BLaER1 treated with 17β-estradiol and CSF1 and Interleukin-3, amounts not matched to agents 10 nM and 100 nM (cell line): Measurements from ENCODE around the gene TMTC3.
"Not testable (repeated sequence)": the region's sequence is repeated elsewhere in the genome, so short reads cannot be mapped to it uniquely, and the experiment has no call there.

Experiments used
- H3K27ac ChIP-seq, 11 experiments: shearing (Covaris generic); formaldehyde crosslinking; 2 replicates each; pipeline ENCODE4 v1.8.1; 2022
- H3K27me3 ChIP-seq, 11 experiments: shearing (Covaris generic); formaldehyde crosslinking; 2 replicates each; pipeline ENCODE4 v1.8.1; 2022
- H3K36me3 ChIP-seq, 11 experiments: shearing (Covaris generic); formaldehyde crosslinking; 2 replicates each; pipeline ENCODE4 v1.8.1; 2022
- H3K4me1 ChIP-seq, 10 experiments: shearing (Covaris generic); formaldehyde crosslinking; 2 replicates each; pipeline ENCODE4 v1.8.1; 2022
- H3K4me2 ChIP-seq, 11 experiments: shearing (Covaris generic); formaldehyde crosslinking; 2 replicates each; pipeline ENCODE4 v1.8.1; 2022
- H3K4me3 ChIP-seq, 10 experiments: shearing (Covaris generic); formaldehyde crosslinking; 2 replicates each; pipeline ENCODE4 v1.8.1; 2022
- H3K9ac ChIP-seq, 11 experiments: shearing (Covaris generic); formaldehyde crosslinking; 2 replicates each; pipeline ENCODE4 v1.8.1; 2022
- H3K9me3 ChIP-seq, 11 experiments: shearing (Covaris generic); formaldehyde crosslinking; replicated peaks in 1 of 11; 2 replicates each; pipeline ENCODE4 v1.8.1; 2022
- H4K20me1 ChIP-seq, 11 experiments: shearing (Covaris generic); formaldehyde crosslinking; 2 replicates each; pipeline ENCODE4 v1.8.1; 2022
- Cebpa-rat ChIP-seq, 11 experiments: shearing (Covaris generic); IDR thresholded peaks; 2 replicates each; pipeline ENCODE4 v1.8.1; 2022

TMTC3 gene

DNA sequence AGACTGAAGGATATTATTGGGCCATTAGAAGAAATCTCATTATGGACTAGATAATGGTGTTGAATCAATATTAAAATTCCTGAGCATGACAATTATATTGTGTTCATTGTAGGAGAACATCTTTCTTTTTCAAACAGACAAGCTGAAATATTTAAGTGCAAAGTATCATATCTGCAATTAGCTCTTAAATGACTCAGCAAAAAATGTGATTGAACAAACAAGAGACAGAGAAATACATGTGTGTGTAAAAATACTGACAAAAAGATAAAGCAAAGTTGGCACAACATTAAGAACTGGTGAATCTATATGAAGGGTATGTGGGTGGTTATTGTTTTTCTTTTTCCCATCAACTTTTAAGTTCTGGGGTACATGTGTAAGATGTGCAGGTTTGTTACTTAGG is 9.7 kb upstream of the TMTC3 start:
- H3K4me1 ChIP-seq: no peaks in the 10 kb centered on the region
- H3K27ac ChIP-seq: peak overlapping the region in 1 of 11 experiments; percentile 15; a peak in 1 of 22 replicates
- H3K4me2 ChIP-seq: no peak overlapping the region
- no peaks in the 10 kb centered on the region for H4K20me1 ChIP-seq
- H3K4me3 ChIP-seq: no peak overlapping the region
- peaks cover 7 to 41% (median 31%) of the 10 kb centered on the region in 11 experiments; a peak in 18 of 22 replicates for H3K36me3 ChIP-seq
- H3K9me3 ChIP-seq: no peaks in the 10 kb centered on the region
- no peaks in the 10 kb centered on the region for H3K27me3 ChIP-seq
- H3K9ac ChIP-seq: no peak overlapping the region
- no peak for TF ChIP-seq Cebpa-rat (IDR thresholded peaks at IDR 0.05)

DNA sequence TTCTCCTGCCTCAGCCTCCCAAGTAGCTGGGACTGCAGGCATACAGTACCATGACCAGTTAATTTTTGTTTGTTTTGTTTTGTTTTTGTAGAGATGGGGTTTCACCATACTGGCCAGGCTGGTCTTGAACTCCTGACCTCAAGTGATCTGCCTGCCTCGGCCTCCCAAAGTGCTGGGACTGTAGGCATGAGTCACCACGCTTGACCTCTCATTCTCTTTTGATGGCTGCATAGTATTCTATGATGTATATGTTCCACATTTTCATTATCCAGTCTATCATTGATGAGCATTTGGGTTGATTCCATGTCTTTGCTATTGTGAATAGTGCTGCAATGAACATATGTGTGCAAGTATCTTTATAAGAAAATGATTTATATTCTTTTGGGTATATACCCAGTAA is 8.9 kb upstream of the TMTC3 start:
- not testable (repeated sequence) for H3K4me2 ChIP-seq, H3K4me1 ChIP-seq, H3K9ac ChIP-seq, H4K20me1 ChIP-seq, H3K27me3 ChIP-seq, H3K9me3 ChIP-seq, H3K4me3 ChIP-seq, H3K27ac ChIP-seq
- H3K36me3 ChIP-seq: peaks cover 8 to 40% (median 30%) of the 10 kb centered on the region in 11 experiments; a peak in 18 of 22 replicates

DNA sequence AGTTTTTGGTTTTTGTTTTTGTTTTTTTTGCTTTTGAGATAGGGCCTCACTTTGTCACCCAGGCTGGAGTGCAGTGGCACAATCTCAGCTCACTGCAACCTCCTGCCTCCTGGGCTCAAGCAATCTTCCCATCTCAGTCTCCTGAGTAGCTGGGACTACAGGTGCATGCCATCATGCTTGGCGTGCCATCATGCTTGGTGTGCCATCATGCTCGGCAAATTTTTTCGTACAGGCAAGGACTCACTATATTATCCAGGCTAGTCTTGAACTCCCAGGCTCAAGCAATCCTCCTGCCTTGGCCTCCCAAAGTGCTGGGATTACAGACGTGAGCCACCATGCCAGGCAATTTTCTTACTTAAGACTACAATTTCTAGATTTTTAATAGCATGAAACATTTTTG is 2.4 kb upstream of the TMTC3 start:
- H3K9me3 ChIP-seq, H3K4me3 ChIP-seq, H4K20me1 ChIP-seq, H3K27me3 ChIP-seq, H3K4me2 ChIP-seq, H3K27ac ChIP-seq, H3K9ac ChIP-seq: not testable (repeated sequence)
- peaks cover 3 to 37% (median 16%) of the 10 kb centered on the region in 11 experiments; a peak in 15 of 22 replicates for H3K36me3 ChIP-seq
- peaks cover 15 to 24% (median 20%) of the 10 kb centered on the region in 10 experiments for H3K4me1 ChIP-seq

DNA sequence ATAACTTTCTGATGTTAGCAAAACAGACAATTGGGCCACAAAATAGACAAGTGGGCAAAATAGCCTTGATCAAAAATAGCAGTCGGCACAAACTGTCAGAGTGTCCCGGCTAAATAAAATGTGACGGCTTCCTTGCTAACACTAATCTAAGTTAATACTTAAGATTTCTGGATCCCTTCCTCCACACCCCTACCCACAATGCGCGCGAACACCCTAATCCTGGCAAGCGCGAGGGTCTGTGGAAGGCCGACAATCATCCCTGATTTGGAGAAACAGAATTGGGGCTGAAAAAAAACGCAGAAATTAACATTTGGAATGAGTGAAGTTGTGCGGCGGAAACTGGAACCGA is 708 bp upstream of the TMTC3 start:
- peak overlapping the region; percentile 62 to 84 (median 78); a peak in 21 of 22 replicates for H3K27ac ChIP-seq
- peak overlapping the region; percentile 71 to 88 (median 85) for H3K9ac ChIP-seq
- H3K4me3 ChIP-seq: peak overlapping the region; percentile 68 to 87 (median 78)
- no peaks in the 10 kb centered on the region for H3K9me3 ChIP-seq
- H3K36me3 ChIP-seq: peaks cover 3 to 28% (median 10%) of the 10 kb centered on the region in 11 experiments; a peak in 13 of 22 replicates
- no peak for TF ChIP-seq Cebpa-rat (IDR thresholded peaks at IDR 0.05)
- H3K27me3 ChIP-seq: no peaks in the 10 kb centered on the region
- H3K4me2 ChIP-seq: peak overlapping the region; percentile 77 to 95 (median 88)
- H3K4me1 ChIP-seq: peaks cover 15 to 31% (median 22%) of the 10 kb centered on the region in 10 experiments
- no peaks in the 10 kb centered on the region; a peak in 2 of 22 replicates for H4K20me1 ChIP-seq

DNA sequence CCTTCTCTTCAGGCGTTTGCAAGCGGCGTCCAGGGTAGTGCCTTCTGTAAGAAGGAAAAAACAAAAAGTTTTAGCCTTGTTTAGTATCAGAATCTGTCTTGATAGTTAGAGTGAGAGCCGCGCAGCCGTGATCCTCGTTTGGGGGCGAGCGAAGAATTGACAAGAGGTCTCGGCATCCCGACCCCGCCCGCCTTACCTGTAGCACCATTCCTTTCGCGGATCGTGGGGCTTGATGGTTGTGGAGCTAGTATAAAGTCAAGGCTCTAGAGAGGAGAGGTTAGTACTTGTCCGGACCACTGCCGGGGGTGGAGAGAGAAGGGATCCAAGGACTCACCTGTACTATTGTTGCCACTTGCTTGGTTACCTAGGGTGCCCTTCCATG is 494 bp downstream of the TMTC3 start:
- TF ChIP-seq Cebpa-rat (IDR thresholded peaks at IDR 0.05): no peak
- Histone ChIP-seq H3K27ac (peak overlapping the region; percentile 38 to 84 (median 77); a peak in 21 of 22 replicates), H3K4me3 (peak overlapping the region; percentile 68 to 87 (median 78))

DNA sequence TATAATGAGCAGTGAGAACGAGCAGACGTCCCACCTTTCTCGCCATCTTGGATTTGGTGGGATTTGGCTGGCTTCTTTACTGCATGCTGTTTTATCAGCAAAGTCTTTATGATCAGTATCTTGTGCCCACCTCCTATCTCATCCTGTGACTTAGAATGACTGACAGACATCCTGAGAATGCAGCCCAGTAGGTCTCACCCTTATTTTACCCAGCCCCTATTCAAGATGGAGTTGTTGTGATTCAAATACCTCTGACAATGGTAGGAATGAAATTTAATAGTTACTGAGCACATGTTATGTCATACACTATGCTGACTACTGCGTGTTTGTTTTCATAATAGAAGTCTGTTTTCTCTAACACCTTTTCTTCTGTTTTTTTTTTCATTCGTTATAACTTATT is 1.9 kb downstream of the TMTC3 start:
- H3K27ac ChIP-seq: no peak overlapping the region
- peak overlapping the region in 1 of 10 experiments; percentile 21; a peak in 1 of 20 replicates for H3K4me3 ChIP-seq

More for the DNA sequence above, 494 bp downstream of the TMTC3 start:
- Histone ChIP-seq H3K4me1 (peaks cover 15 to 31% (median 22%) of the 10 kb centered on the region in 10 experiments), H3K36me3 (peaks cover 2 to 17% (median 6%) of the 10 kb centered on the region in 11 experiments; a peak in 11 of 22 replicates), H3K27me3 (no peaks in the 10 kb centered on the region), H4K20me1 (no peaks in the 10 kb centered on the region; a peak in 2 of 22 replicates), H3K9me3 (no peaks in the 10 kb centered on the region), H3K4me2 (peak overlapping the region; percentile 79 to 99 (median 92)), H3K9ac (peak overlapping the region; percentile 71 to 88 (median 85))

DNA sequence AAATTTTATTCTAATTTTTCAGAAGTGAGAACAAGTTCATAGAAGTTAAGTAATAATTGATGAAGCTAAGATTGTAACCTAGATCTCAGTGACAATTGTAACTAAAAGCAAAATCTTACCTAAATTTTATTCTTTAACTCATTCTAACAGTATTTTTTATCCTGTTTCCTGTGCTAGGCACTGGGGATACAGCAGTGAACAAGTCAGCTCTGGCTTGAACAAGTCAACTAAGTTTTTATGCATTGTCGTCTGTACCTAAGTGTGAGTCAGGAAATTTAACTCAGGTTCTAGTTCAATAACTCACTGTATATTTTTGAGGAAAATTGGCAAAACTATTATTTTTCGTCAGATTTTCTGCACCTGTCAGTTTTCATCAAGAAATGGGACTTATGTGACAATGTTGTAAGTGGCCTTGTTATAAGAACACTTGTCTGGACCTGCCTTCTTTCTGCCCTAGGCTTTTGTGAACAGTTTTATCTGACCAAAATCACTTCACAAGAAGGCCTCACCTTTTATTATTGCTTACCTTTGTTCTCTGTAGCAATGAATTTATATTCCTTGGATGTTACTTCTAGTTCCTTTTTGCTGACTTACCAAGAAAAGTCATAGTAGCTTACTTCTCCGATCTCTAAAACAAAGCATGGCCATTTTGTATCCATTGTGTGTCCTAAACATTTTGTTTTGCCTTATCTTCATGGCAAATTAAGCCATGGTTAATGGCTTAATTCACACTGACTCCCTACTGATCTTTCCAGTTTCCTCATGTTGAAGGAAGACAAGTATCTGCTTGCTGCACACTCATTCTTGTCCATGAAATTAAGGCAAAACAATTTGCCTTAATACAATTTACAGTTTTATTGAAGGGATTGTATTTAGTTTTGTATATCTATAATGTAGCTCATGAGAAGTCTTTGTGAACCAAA is 2.7 kb downstream of the TMTC3 start:
- Histone ChIP-seq H4K20me1 (no peaks in the 10 kb centered on the region; a peak in 2 of 22 replicates), H3K27ac (no peak overlapping the region), H3K36me3 (peaks cover under 1 to 8% (median 3%) of the 10 kb centered on the region in 11 experiments; a peak in 12 of 22 replicates), H3K4me1 (peaks cover 15 to 31% (median 22%) of the 10 kb centered on the region in 10 experiments), H3K9me3 (no peaks in the 10 kb centered on the region), H3K27me3 (no peaks in the 10 kb centered on the region), H3K4me2 (no peak overlapping the region), H3K4me3 (no peak overlapping the region), H3K9ac (no peak overlapping the region)
- TF ChIP-seq Cebpa-rat (IDR thresholded peaks at IDR 0.05): no peak

More for the DNA sequence above, 1.9 kb downstream of the TMTC3 start:
- H3K4me1 ChIP-seq: peaks cover 15 to 31% (median 22%) of the 10 kb centered on the region in 10 experiments
- H3K9me3 ChIP-seq: no peaks in the 10 kb centered on the region
- H3K4me2 ChIP-seq: peak overlapping the region; percentile 33 to 99 (median 88); a peak in 20 of 22 replicates
- no peak overlapping the region for H3K9ac ChIP-seq
- H3K27me3 ChIP-seq: no peaks in the 10 kb centered on the region
- no peaks in the 10 kb centered on the region; a peak in 2 of 22 replicates for H4K20me1 ChIP-seq
- H3K36me3 ChIP-seq: peaks cover 0 to 13% (median 6%) of the 10 kb centered on the region in 11 experiments; a peak in 10 of 22 replicates
- no peak for TF ChIP-seq Cebpa-rat (IDR thresholded peaks at IDR 0.05)

DNA sequence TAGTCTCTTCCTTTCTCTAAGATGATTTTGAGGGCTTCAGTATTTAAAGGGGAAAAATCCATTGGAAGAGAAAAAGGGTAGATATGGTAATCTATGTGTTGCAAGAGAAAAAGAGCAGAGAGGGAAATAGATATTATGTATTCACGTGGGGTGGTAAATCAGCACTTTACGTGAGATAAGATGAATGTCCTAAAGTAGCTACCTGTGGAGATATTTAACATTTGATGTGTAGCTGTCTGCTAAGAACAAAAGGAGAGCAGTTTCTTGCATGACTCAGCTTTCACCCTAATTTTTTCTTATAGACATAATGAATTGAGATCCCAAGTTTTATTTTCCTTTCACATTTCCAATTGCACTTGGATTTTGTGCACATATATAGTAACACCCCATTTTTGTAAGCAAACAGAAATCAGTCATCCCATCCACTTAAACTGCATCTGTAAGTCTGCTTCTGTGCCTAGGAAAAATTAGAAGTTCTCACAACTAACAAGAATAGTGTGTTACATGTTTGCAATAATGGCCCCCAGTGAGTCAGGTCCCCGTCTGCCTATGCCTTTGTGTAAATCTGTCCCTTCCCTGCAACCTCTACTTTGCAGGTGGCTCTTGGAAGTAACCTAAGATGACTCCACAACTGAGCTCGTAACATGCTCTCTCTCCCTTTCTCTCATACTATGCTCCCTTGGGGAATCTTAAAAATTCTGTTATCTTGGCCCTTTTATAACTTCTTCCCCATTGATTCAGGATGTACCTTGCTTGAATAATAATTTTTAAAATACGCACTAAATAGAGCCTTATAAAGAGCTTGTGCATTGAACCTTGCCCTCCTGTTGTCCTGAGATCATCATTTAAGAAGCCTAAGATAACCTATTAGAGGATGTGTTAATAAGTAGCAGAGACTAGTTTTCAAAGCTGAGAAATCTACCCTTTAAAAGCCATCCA is 3.7 kb downstream of the TMTC3 start:
- H3K4me3 ChIP-seq: no peak overlapping the region
- no peak overlapping the region for H3K27ac ChIP-seq
- peak overlapping the region in 3 of 11 experiments; percentile 3 to 12 (median 8); a peak in 1 of 22 replicates for H3K4me2 ChIP-seq
- H3K9me3 ChIP-seq: no peaks in the 10 kb centered on the region
- H3K27me3 ChIP-seq: no peaks in the 10 kb centered on the region
- H3K9ac ChIP-seq: no peak overlapping the region
- no peaks in the 10 kb centered on the region; a peak in 2 of 22 replicates for H4K20me1 ChIP-seq
- TF ChIP-seq Cebpa-rat (IDR thresholded peaks at IDR 0.05): no peak
- H3K36me3 ChIP-seq: peaks cover 0 to 14% (median 3%) of the 10 kb centered on the region in 11 experiments; a peak in 7 of 22 replicates
- peaks cover 15 to 29% (median 22%) of the 10 kb centered on the region in 10 experiments for H3K4me1 ChIP-seq
